ENCODE results near the gene PLAU. TPM values are rescaled to one million over a fixed set of nuclear protein-coding genes. Genes with fewer than 3 reads are reported as not detected.
"Not testable (repeated sequence)": the region's sequence is repeated elsewhere in the genome, so short reads cannot be mapped to it uniquely, and the experiment has no call there.

Gene PLAU
- total and polyA plus RNA-seq, 10 of the 15 experiments (the other 5 are each of a cell fraction or from before 2014, with no cell fraction given), result 2.5 to 20.9 (median 11.5) TPM

- H3K9ac ChIP-seq (ENCODE audit: control insufficient read depth, insufficient read depth, low read length); DNase-seq (ENCODE audit: low read depth, low spot score); intact Hi-C loops (cut with micrococcal nuclease; ENCODE audit: unreplicated experiment); H3K9me3 ChIP-seq (replicated peaks; ENCODE audit: control insufficient read depth, insufficient read depth, low read length); H3K27me3 ChIP-seq (replicated peaks in 1 of 2; ENCODE audit: control insufficient read depth in 2 of 2, insufficient read depth in 2 of 2, low read length in 1 of 2); FAIRE-seq; H3K79me2 ChIP-seq (ENCODE audit: control insufficient read depth, insufficient read depth, low read length); H3K4me2 ChIP-seq (ENCODE audit: control insufficient read depth, insufficient read depth); H3K4me1 ChIP-seq (ENCODE audit: control insufficient read depth, insufficient read depth, low read length); in situ Hi-C loops (cut with MboI); ATAC-seq; BruUV-seq (replicated peaks); H3K4me3 ChIP-seq; H3K27ac ChIP-seq (ENCODE audit: control insufficient read depth, insufficient read depth); H3K36me3 ChIP-seq (ENCODE audit: control insufficient read depth in 2 of 2, insufficient read depth in 2 of 2, low read length in 1 of 2); H4K20me1 ChIP-seq (ENCODE audit: control insufficient read depth, insufficient read depth); H2AFZ ChIP-seq (ENCODE audit: control insufficient read depth, low read depth, low read length): not testable (repeated sequence)
- WGBS (ENCODE audit: insufficient coverage, insufficient replicate concordance, low lambda C conversion rate, missing lambda C conversion rate), result 72% methylated on average over 12 of the region's 12 CpGs
- CTCF ChIA-PET, result interaction anchor here (0.7 to 2.1 kb wide), 4 partner anchors 9 to 111 kb away, joined by 3 to 5 read pairs (median 3); no protein-coding TSS in a partner anchor
- SMC1A ChIA-PET (ENCODE audit: uncharacterized antibody, unreplicated experiment), result interaction anchor here (0.6 to 1.6 kb wide), 3 partner anchors 9 to 119 kb away, joined by 3 read pairs; no protein-coding TSS in a partner anchor
- RAD21 ChIA-PET (ENCODE audit: unreplicated experiment), result interaction anchor here (1.5 kb wide), 1 partner anchor 28 kb away, joined by 3 read pairs; no protein-coding TSS in a partner anchor
- POLR2A ChIA-PET, result interaction anchor here (0.6 to 1.8 kb wide), 2 partner anchors 67 to 112 kb away, joined by 3 to 4 read pairs; no protein-coding TSS in a partner anchor
Observed at GRCh38 chr10:73965267-73965889, 54.4 kb downstream of the PLAU start.

- H3K9ac ChIP-seq (ENCODE audit: control insufficient read depth, insufficient read depth, low read length), result no peak overlapping the region
- H3K9me3 ChIP-seq (replicated peaks; ENCODE audit: control insufficient read depth, insufficient read depth, low read length), result no peaks in the 10 kb centered on the region
- ChIA-PET CTCF (interaction anchor here (0.7 to 2.1 kb wide), 5 partner anchors 8 to 110 kb away, joined by 3 to 5 read pairs (median 3); no protein-coding TSS in a partner anchor), RAD21 (ENCODE audit: unreplicated experiment) (no interaction called here), SMC1A (ENCODE audit: uncharacterized antibody, unreplicated experiment) (interaction anchor here (0.6 to 1.0 kb wide), 6 partner anchors 9 to 120 kb away, joined by 3 read pairs; no protein-coding TSS in a partner anchor), POLR2A (interaction anchor here (0.6 to 1.8 kb wide), 2 partner anchors 66 to 111 kb away, joined by 3 to 4 read pairs; no protein-coding TSS in a partner anchor)
- in situ Hi-C loops (cut with MboI) (no loop called here), intact Hi-C loops (cut with micrococcal nuclease; ENCODE audit: unreplicated experiment) (no loop called here)
- no peak overlapping the region for H2AFZ ChIP-seq (ENCODE audit: control insufficient read depth, low read depth, low read length)
- BruUV-seq (replicated peaks), result no TSS peak
- ATAC-seq (no peak), FAIRE-seq (no peak), DNase-seq (ENCODE audit: low read depth, low spot score) (no peak)
- no peaks in the 10 kb centered on the region for H4K20me1 ChIP-seq (ENCODE audit: control insufficient read depth, insufficient read depth)
- H3K4me2 ChIP-seq (ENCODE audit: control insufficient read depth, insufficient read depth), result no peak overlapping the region
- WGBS (ENCODE audit: insufficient coverage, insufficient replicate concordance, low lambda C conversion rate, missing lambda C conversion rate), result 59% methylated on average over 16 of the region's 16 CpGs
- no peak overlapping the region for H3K4me3 ChIP-seq
- no peak overlapping the region for H3K27ac ChIP-seq (ENCODE audit: control insufficient read depth, insufficient read depth)
- no peaks in the 10 kb centered on the region for H3K79me2 ChIP-seq (ENCODE audit: control insufficient read depth, insufficient read depth, low read length)
- H3K36me3 ChIP-seq (ENCODE audit: control insufficient read depth in 2 of 2, insufficient read depth in 2 of 2, low read length in 1 of 2), result no peaks in the 10 kb centered on the region
- no peaks in the 10 kb centered on the region for H3K27me3 ChIP-seq (replicated peaks in 1 of 2; ENCODE audit: control insufficient read depth in 2 of 2, insufficient read depth in 2 of 2, low read length in 1 of 2)
- peaks cover 2% of the 10 kb centered on the region for H3K4me1 ChIP-seq (ENCODE audit: control insufficient read depth, insufficient read depth, low read length)
- TF ChIP-seq IRF4 (IDR thresholded peaks at IDR 0.05; ENCODE audit: low read depth, low read length), result no peak
- TF ChIP-seq TARDBP (IDR thresholded peaks at IDR 0.05; ENCODE audit: borderline replicate concordance), result no peak
- no peak for TF ChIP-seq CUX1 (IDR thresholded peaks at IDR 0.05; ENCODE audit: insufficient replicate concordance, low read depth, low read length)
- TF ChIP-seq CHD1 (IDR thresholded peaks at IDR 0.05; ENCODE audit: low read depth, low read length), result no peak
- TF ChIP-seq KAT2A (conservative IDR thresholded peaks at IDR 0.05; ENCODE audit: control insufficient read depth, low read depth, low read length), result no peak
- no peak for TF ChIP-seq PKNOX1 (IDR thresholded peaks at IDR 0.05)
- TF ChIP-seq BACH1 (IDR thresholded peaks at IDR 0.05; ENCODE audit: borderline replicate concordance), result no peak
- TF ChIP-seq RAD21 (IDR thresholded peaks at IDR 0.05; ENCODE audit: insufficient read depth, low read depth, low read length), result no peak
Observed at GRCh38 chr10:73965890-73966768, 55.2 kb downstream of the PLAU start.

All from GM12878 (cell line).